Fibroblast of lung (primary cell): ENCODE measurements around the gene TBC1D5. TPM values are rescaled to one million over a fixed set of nuclear protein-coding genes. Genes with fewer than 3 reads are reported as not detected.

Experiments
- DNase-seq, 2 donors: peaks; one replicate each; pipeline versions ENCODE4 v3.0.0 to v3.0.0-alpha.2; 2010; ENCODE audit warnings: low read depth in 2 of 2
- H2AFZ ChIP-seq: 2 replicates; pipeline ENCODE4 v1.5.1; 2012; ENCODE audit warnings: low read length, control low read depth, inconsistent platforms
- H3K27ac ChIP-seq: 2 replicates; pipeline ENCODE4 v1.5.1; 2011; ENCODE audit warnings: low read length, control low read depth; ENCODE audit not compliant: insufficient read depth
- H3K27me3 ChIP-seq: 2 replicates; pipeline ENCODE4 v1.5.1; 2011; ENCODE audit warnings: mild to moderate bottlenecking, low read length; ENCODE audit not compliant: control insufficient read depth, insufficient read depth
- H3K36me3 ChIP-seq: 2 replicates; pipeline ENCODE4 v1.5.1; 2011; ENCODE audit warnings: low read length; ENCODE audit not compliant: control insufficient read depth, insufficient read depth
- H3K4me1 ChIP-seq: 2 replicates; pipeline ENCODE4 v1.5.1; 2011; ENCODE audit warnings: low read length; ENCODE audit not compliant: control insufficient read depth, insufficient read depth; ENCODE audit errors: extremely low read depth
- H3K4me2 ChIP-seq: 2 replicates; pipeline ENCODE4 v1.5.1; 2011; ENCODE audit warnings: low read length, control low read depth; ENCODE audit not compliant: insufficient read depth; ENCODE audit errors: extremely low read depth
- H3K4me3 ChIP-seq, 4 experiments: fragments of 200-600 bp in 1 of 4; sonication (generic) in 1 of 4; replicated peaks in 1 of 4; 2 replicates each; pipeline ENCODE4 v1.5.1; 2011 to 2016; ENCODE audit warnings: low read length in 4 of 4, low read depth in 3 of 4, mild to moderate bottlenecking in 3 of 4, control low read depth in 2 of 4, inconsistent platforms in 1 of 4, mixed read lengths in 1 of 4; ENCODE audit not compliant: insufficient read depth in 1 of 4; ENCODE audit errors: control extremely low read depth in 1 of 4
- H3K79me2 ChIP-seq: 2 replicates; pipeline ENCODE4 v1.5.1; 2012; ENCODE audit warnings: mild to moderate bottlenecking, low read length, inconsistent platforms; ENCODE audit not compliant: control insufficient read depth, insufficient read depth
- H3K9ac ChIP-seq: 2 replicates; pipeline ENCODE4 v1.5.1; 2011; ENCODE audit warnings: mild to moderate bottlenecking, low read length, control low read depth; ENCODE audit not compliant: insufficient read depth
- H3K9me3 ChIP-seq: 2 replicates; pipeline ENCODE4 v1.5.1; 2012; ENCODE audit warnings: low read depth, low read length; ENCODE audit not compliant: control insufficient read depth, insufficient read depth
- H4K20me1 ChIP-seq: 2 replicates; pipeline ENCODE4 v1.5.1; 2011; ENCODE audit warnings: low read length; ENCODE audit not compliant: control insufficient read depth, insufficient read depth; ENCODE audit errors: extremely low read depth
- EZH2 ChIP-seq: IDR thresholded peaks from 2 replicates; pipeline ENCODE4 v1.5.1; 2012; ENCODE audit warnings: low read length, control low read depth, mild to moderate bottlenecking; ENCODE audit errors: missing control alignments
- polyA plus RNA-seq, 2 donors: library from polyadenylated mRNA; depleted of rRNA in 1 of 2; stranded (reverse) in 1 of 2; unstranded in 1 of 2; fragments of >200 nt; gene quantifications; 2 replicates each; pipeline ENCODE4 v1.2.1, GENCODE V29; 2011 to 2012; ENCODE audit warnings: missing spikeins in 1 of 2
- total RNA-seq: library from RNA; depleted of rRNA; stranded (reverse); fragments of >200 nt; gene quantifications from 2 replicates; pipeline ENCODE4 v1.2.1, GENCODE V29; 2014
- TF ChIP-seq, protein P1 (sequence below), 2 donors: IDR thresholded peaks in 1 of 2; conservative IDR thresholded peaks in 1 of 2; 1 replicate in 1 of 2; 2 replicates in 1 of 2; pipeline ENCODE4 v1.5.1; 2011 to 2012; ENCODE audit warnings: low read length in 2 of 2, control low read depth in 1 of 2, inconsistent platforms in 1 of 2, low read depth in 1 of 2, mild to moderate bottlenecking in 1 of 2

Gene TBC1D5
- total and polyA plus RNA-seq, 2 donors (not counting 1 experiment from before 2014, with no cell fraction given) = 43.6 to 129 TPM

DNA sequence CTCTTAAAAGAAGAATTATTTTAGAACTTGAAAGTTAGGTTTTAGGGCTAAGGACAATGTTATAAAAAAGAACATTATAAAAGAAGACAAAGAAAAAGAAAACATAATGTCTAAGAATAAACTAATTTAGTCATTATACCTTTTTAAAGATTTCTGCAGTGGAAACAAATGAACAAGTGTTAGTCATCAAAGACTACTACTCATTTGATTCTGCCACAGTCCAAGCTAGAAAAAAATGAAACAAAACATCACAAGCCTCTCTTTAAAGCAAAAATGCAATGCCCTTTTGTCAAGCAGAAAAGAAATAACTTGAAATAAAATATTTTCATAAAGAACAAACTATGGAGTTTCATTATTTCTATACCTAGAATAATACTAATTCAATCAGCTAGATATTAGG lies 102.0 kb downstream of the TBC1D5 start:
- DNase-seq = peak; percentile 33 to 59

DNA sequence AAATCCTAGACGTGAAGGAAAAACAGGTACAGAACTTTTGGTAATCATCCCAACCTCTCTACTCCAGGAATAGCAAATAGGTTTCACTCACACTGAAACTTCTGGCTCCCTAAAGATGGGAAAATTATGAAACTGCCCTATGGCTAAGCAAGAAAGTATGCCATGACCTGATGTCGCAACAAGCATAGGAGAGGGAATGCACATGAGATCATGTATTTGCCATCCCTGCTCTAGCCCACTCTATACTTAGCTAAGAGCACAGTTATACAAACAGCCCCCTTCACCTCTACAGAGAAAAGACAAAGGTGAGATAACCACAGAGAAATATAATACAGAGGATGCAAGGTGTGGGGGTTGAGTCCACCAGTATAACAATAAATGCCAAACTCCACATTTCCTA lies 102.7 kb downstream of the TBC1D5 start:
- Histone ChIP-seq H3K9me3 (no peaks in the 10 kb centered on the region), H3K4me1 (peaks cover 14% of the 10 kb centered on the region), H3K79me2 (no peaks in the 10 kb centered on the region), H3K36me3 (no peaks in the 10 kb centered on the region), H3K27me3 (no peaks in the 10 kb centered on the region), H4K20me1 (no peaks in the 10 kb centered on the region), H3K4me2 (peak overlapping the region; percentile 39), H3K9ac (no peak overlapping the region), H3K27ac (peak overlapping the region; percentile 57), H2AFZ (no peak overlapping the region), H3K4me3 (no peak overlapping the region)
- peak; percentile 86 to 90 for DNase-seq
- TF ChIP-seq EZH2 = no peak
- TF ChIP-seq, protein P1, sequence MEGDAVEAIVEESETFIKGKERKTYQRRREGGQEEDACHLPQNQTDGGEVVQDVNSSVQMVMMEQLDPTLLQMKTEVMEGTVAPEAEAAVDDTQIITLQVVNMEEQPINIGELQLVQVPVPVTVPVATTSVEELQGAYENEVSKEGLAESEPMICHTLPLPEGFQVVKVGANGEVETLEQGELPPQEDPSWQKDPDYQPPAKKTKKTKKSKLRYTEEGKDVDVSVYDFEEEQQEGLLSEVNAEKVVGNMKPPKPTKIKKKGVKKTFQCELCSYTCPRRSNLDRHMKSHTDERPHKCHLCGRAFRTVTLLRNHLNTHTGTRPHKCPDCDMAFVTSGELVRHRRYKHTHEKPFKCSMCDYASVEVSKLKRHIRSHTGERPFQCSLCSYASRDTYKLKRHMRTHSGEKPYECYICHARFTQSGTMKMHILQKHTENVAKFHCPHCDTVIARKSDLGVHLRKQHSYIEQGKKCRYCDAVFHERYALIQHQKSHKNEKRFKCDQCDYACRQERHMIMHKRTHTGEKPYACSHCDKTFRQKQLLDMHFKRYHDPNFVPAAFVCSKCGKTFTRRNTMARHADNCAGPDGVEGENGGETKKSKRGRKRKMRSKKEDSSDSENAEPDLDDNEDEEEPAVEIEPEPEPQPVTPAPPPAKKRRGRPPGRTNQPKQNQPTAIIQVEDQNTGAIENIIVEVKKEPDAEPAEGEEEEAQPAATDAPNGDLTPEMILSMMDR (conservative IDR thresholded peaks at IDR 0.05 in 1 of 2, IDR thresholded peaks at IDR 0.05 in 1 of 2; ENCODE audit: low read depth in 1 of 2, low read length in 2 of 2) = no peak

More for the DNA sequence above, 102.0 kb downstream of the TBC1D5 start:
- H3K4me1 ChIP-seq = peaks cover 14% of the 10 kb centered on the region
- H3K9ac ChIP-seq = no peak overlapping the region
- H3K27me3 ChIP-seq = no peaks in the 10 kb centered on the region
- H3K4me2 ChIP-seq = peak overlapping the region; percentile 18
- H4K20me1 ChIP-seq = no peaks in the 10 kb centered on the region
- no peak overlapping the region for H3K4me3 ChIP-seq
- H2AFZ ChIP-seq = no peak overlapping the region
- no peaks in the 10 kb centered on the region for H3K9me3 ChIP-seq
- no peaks in the 10 kb centered on the region for H3K79me2 ChIP-seq
- TF ChIP-seq EZH2 = no peak
- TF ChIP-seq, protein P1 (conservative IDR thresholded peaks at IDR 0.05 in 1 of 2, IDR thresholded peaks at IDR 0.05 in 1 of 2; ENCODE audit: low read depth in 1 of 2, low read length in 2 of 2) = no peak
- peak overlapping the region; percentile 57 for H3K27ac ChIP-seq
- H3K36me3 ChIP-seq = no peaks in the 10 kb centered on the region

DNA sequence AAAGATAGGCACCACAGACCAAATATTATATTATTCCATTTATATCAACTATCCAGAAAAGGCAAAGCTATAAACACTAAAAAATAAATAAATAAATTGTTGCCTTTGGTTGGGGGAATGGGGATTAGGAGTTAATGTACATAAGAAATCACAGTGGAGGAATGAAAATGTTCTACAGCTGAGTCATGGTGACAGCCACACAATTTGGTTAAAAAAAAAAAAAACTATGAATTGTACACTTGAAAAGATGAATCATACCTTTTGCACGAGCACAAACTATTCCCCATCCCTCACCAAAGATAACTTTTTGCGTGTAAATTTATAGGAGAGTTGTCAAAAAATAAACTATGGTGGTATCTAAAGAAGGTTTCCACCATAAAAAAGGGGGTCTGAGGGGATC lies 103.2 kb downstream of the TBC1D5 start:
- Histone ChIP-seq H3K9me3 (no peaks in the 10 kb centered on the region), H3K36me3 (no peaks in the 10 kb centered on the region), H3K4me1 (peaks cover 14% of the 10 kb centered on the region), H4K20me1 (no peaks in the 10 kb centered on the region), H3K27me3 (no peaks in the 10 kb centered on the region), H3K4me3 (no peak overlapping the region), H3K4me2 (peak overlapping the region; percentile 45), H3K27ac (peak overlapping the region; percentile 57), H3K79me2 (no peaks in the 10 kb centered on the region), H3K9ac (no peak overlapping the region), H2AFZ (no peak overlapping the region)
- DNase-seq = peak; percentile 77 to 78
- TF ChIP-seq, protein P1 (conservative IDR thresholded peaks at IDR 0.05 in 1 of 2, IDR thresholded peaks at IDR 0.05 in 1 of 2; ENCODE audit: low read depth in 1 of 2, low read length in 2 of 2) = no peak
- TF ChIP-seq EZH2 = no peak
